Measurements from ENCODE around the gene EIF3D. TPM values are rescaled to one million over a fixed set of nuclear protein-coding genes. Genes with fewer than 3 reads are reported as not detected.

The EIF3D gene
- total RNA-seq, 1 experiment from 2014 or later, result 306 TPM

- DNase-seq (ENCODE audit: unreplicated experiment), result no peak
- ChIA-PET CTCF (interaction anchor here (0.9 to 1.3 kb wide), 2 partner anchors 20 to 204 kb away, joined by 3 to 5 read pairs; no protein-coding TSS in a partner anchor), POLR2A (interaction anchor here (0.7 to 5.8 kb wide), 10 partner anchors 11 to 693 kb away, joined by 3 to 44 read pairs (median 5); partner anchors contain the start of genes EIF3D, MYH9 and TXN2)
- H3K27ac Mint-ChIP-seq (ENCODE audit: low read depth, unreplicated experiment), result no peak overlapping the region
- H3K9me3 Mint-ChIP-seq (ENCODE audit: unreplicated experiment), result no peaks in the 10 kb centered on the region
- intact Hi-C loops (cut with micrococcal nuclease), result no loop called here
- H3K4me3 Mint-ChIP-seq (ENCODE audit: unreplicated experiment), result peak overlapping the region; percentile 77
- BruUV-seq (replicated peaks), result no TSS peak
- peaks cover 45% of the 10 kb centered on the region for H3K36me3 Mint-ChIP-seq (ENCODE audit: insufficient read depth, unreplicated experiment)
- TF ChIP-seq, protein P1, sequence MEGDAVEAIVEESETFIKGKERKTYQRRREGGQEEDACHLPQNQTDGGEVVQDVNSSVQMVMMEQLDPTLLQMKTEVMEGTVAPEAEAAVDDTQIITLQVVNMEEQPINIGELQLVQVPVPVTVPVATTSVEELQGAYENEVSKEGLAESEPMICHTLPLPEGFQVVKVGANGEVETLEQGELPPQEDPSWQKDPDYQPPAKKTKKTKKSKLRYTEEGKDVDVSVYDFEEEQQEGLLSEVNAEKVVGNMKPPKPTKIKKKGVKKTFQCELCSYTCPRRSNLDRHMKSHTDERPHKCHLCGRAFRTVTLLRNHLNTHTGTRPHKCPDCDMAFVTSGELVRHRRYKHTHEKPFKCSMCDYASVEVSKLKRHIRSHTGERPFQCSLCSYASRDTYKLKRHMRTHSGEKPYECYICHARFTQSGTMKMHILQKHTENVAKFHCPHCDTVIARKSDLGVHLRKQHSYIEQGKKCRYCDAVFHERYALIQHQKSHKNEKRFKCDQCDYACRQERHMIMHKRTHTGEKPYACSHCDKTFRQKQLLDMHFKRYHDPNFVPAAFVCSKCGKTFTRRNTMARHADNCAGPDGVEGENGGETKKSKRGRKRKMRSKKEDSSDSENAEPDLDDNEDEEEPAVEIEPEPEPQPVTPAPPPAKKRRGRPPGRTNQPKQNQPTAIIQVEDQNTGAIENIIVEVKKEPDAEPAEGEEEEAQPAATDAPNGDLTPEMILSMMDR (IDR thresholded peaks at IDR 0.05; ENCODE audit: unreplicated experiment), result no peak
- H3K4me1 Mint-ChIP-seq (ENCODE audit: insufficient read depth, unreplicated experiment), result peaks cover 8% of the 10 kb centered on the region
- no peaks in the 10 kb centered on the region for H3K27me3 Mint-ChIP-seq (ENCODE audit: insufficient read depth, unreplicated experiment)
Measured at GRCh38 chr22:36505998-36506635, 22.8 kb downstream of the EIF3D start.

GRCh38 chr22:36497910-36498665 lies 30.9 kb downstream of the EIF3D start:
- intact Hi-C loops (cut with micrococcal nuclease), result no loop called here
- POLR2A ChIA-PET, result interaction anchor here (0.7 to 1.0 kb wide), 2 partner anchors 11 to 29 kb away, joined by 3 read pairs; no protein-coding TSS in a partner anchor
- no peaks in the 10 kb centered on the region for H3K27me3 Mint-ChIP-seq (ENCODE audit: insufficient read depth, unreplicated experiment)
- no TSS peak for BruUV-seq (replicated peaks)
- no peak overlapping the region for H3K4me3 Mint-ChIP-seq (ENCODE audit: unreplicated experiment)
- CTCF ChIA-PET, result interaction anchor here (1.0 kb wide), 1 partner anchor 190 kb away, joined by 3 read pairs; no protein-coding TSS in a partner anchor
- no peaks in the 10 kb centered on the region for H3K4me1 Mint-ChIP-seq (ENCODE audit: insufficient read depth, unreplicated experiment)
- no peak overlapping the region for H3K27ac Mint-ChIP-seq (ENCODE audit: low read depth, unreplicated experiment)
- H3K36me3 Mint-ChIP-seq (ENCODE audit: insufficient read depth, unreplicated experiment), result peaks cover 33% of the 10 kb centered on the region
- DNase-seq (ENCODE audit: unreplicated experiment), result no peak
- TF ChIP-seq, protein P1 (IDR thresholded peaks at IDR 0.05; ENCODE audit: unreplicated experiment), result peak; percentile 7
- no peaks in the 10 kb centered on the region for H3K9me3 Mint-ChIP-seq (ENCODE audit: unreplicated experiment)

GRCh38 chr22:36493690-36494110 lies 35.3 kb downstream of the EIF3D start:
- intact Hi-C loops (cut with micrococcal nuclease), result no loop called here
- no peak overlapping the region for H3K27ac Mint-ChIP-seq (ENCODE audit: low read depth, unreplicated experiment)
- ChIA-PET POLR2A (interaction anchor here (1.2 kb wide), 1 partner anchor 13 kb away, joined by 4 read pairs; the partner anchor contains the start of gene FOXRED2), CTCF (no interaction called here)
- BruUV-seq (replicated peaks), result no TSS peak
- no peak for DNase-seq (ENCODE audit: unreplicated experiment)
- no peaks in the 10 kb centered on the region for H3K9me3 Mint-ChIP-seq (ENCODE audit: unreplicated experiment)
- no peaks in the 10 kb centered on the region for H3K4me1 Mint-ChIP-seq (ENCODE audit: insufficient read depth, unreplicated experiment)
- no peaks in the 10 kb centered on the region for H3K27me3 Mint-ChIP-seq (ENCODE audit: insufficient read depth, unreplicated experiment)
- TF ChIP-seq, protein P1 (IDR thresholded peaks at IDR 0.05; ENCODE audit: unreplicated experiment), result no peak
- no peak overlapping the region for H3K4me3 Mint-ChIP-seq (ENCODE audit: unreplicated experiment)
- peaks cover 32% of the 10 kb centered on the region for H3K36me3 Mint-ChIP-seq (ENCODE audit: insufficient read depth, unreplicated experiment)

GRCh38 chr22:36492109-36492508 lies 36.9 kb downstream of the EIF3D start:
- Mint-ChIP-seq H3K4me3 (ENCODE audit: unreplicated experiment) (no peak overlapping the region), H3K36me3 (ENCODE audit: insufficient read depth, unreplicated experiment) (peaks cover 27% of the 10 kb centered on the region), H3K9me3 (ENCODE audit: unreplicated experiment) (peaks cover 4% of the 10 kb centered on the region), H3K27ac (ENCODE audit: low read depth, unreplicated experiment) (no peak overlapping the region), H3K27me3 (ENCODE audit: insufficient read depth, unreplicated experiment) (no peaks in the 10 kb centered on the region), H3K4me1 (ENCODE audit: insufficient read depth, unreplicated experiment) (no peaks in the 10 kb centered on the region)
- TF ChIP-seq, protein P1 (IDR thresholded peaks at IDR 0.05; ENCODE audit: unreplicated experiment), result no peak
- DNase-seq (ENCODE audit: unreplicated experiment), result no peak
- intact Hi-C loops (cut with micrococcal nuclease), result no loop called here
- ChIA-PET POLR2A (interaction anchor here (0.9 kb wide), 1 partner anchor 82 kb away, joined by 3 read pairs; no protein-coding TSS in a partner anchor), CTCF (no interaction called here)
- BruUV-seq (replicated peaks), result no TSS peak

Data from MCF 10A (cell line).